HepG2 (cell line): ENCODE measurements around the gene FAM234A. TPM values are rescaled to one million over a fixed set of nuclear protein-coding genes. Genes with fewer than 3 reads are reported as not detected.

Experiments
- AKAP8 ChIP-seq: sonication (generic); formaldehyde crosslinking; IDR thresholded peaks from 2 replicates; pipeline ENCODE4 v1.5.1; 2020; ENCODE audit warnings: mild to moderate bottlenecking, missing genetic modification reagents
- CHCHD3 ChIP-seq: sonication (generic); formaldehyde crosslinking; IDR thresholded peaks from 2 replicates; pipeline ENCODE4 v1.8.0; 2022; ENCODE audit warnings: mild to moderate bottlenecking, missing genetic modification reagents, moderate library complexity
- DNMT1 ChIP-seq: sonication (generic); formaldehyde crosslinking; IDR thresholded peaks from 2 replicates; pipeline ENCODE4 v1.5.1; 2020; ENCODE audit warnings: mild to moderate bottlenecking, missing genetic modification reagents
- HOXA7 ChIP-seq: sonication (generic); formaldehyde crosslinking; IDR thresholded peaks from 2 replicates; pipeline ENCODE4 v1.8.1; 2022; ENCODE audit warnings: mild to moderate bottlenecking, missing genetic modification reagents, moderate library complexity
- IKZF5 ChIP-seq: IDR thresholded peaks from 2 replicates; pipeline ENCODE4 v1.6.1; 2018; ENCODE audit warnings: missing genetic modification reagents, mild to moderate bottlenecking, missing compliant biosample characterization
- MTA3 ChIP-seq: sonication (generic); formaldehyde crosslinking; IDR thresholded peaks from 2 replicates; pipeline ENCODE4 v1.4.0; 2020; ENCODE audit warnings: missing genetic modification reagents
- NFAT5 ChIP-seq: sonication (generic); formaldehyde crosslinking; IDR thresholded peaks from 2 replicates; pipeline ENCODE4 v1.4.0; 2020; ENCODE audit warnings: missing genetic modification reagents
- PRDM4 ChIP-seq: sonication (generic); formaldehyde crosslinking; IDR thresholded peaks from 2 replicates; pipeline ENCODE4 v1.9.0; 2021; ENCODE audit warnings: missing genetic modification reagents, borderline replicate concordance
- RNF2 ChIP-seq: fragments of 450-650 bp; conservative IDR thresholded peaks from 2 replicates; pipeline ENCODE4 v1.6.1; 2016; ENCODE audit warnings: low read depth
- SMARCC2 ChIP-seq: fragments of 450-650 bp; IDR thresholded peaks from 2 replicates; pipeline ENCODE4 v1.6.1; 2017; ENCODE audit warnings: antibody characterized with exemption, mild to moderate bottlenecking
- SMYD3 ChIP-seq: sonication (generic); formaldehyde crosslinking; IDR thresholded peaks from 2 replicates; pipeline ENCODE4 v1.8.1; 2023; ENCODE audit warnings: mild to moderate bottlenecking, missing genetic modification reagents
- SRY ChIP-seq: sonication (generic); formaldehyde crosslinking; IDR thresholded peaks from 2 replicates; pipeline ENCODE4 v1.8.0; 2022; ENCODE audit warnings: mild to moderate bottlenecking, missing genetic modification reagents
- TEAD3 ChIP-seq: optimal IDR thresholded peaks from 2 replicates; pipeline ENCODE3; 2016; ENCODE audit warnings: borderline replicate concordance
- ZFP37 ChIP-seq: sonication (generic); formaldehyde crosslinking; IDR thresholded peaks from 2 replicates; pipeline ENCODE4 v1.4.0; 2020; ENCODE audit warnings: missing genetic modification reagents, borderline replicate concordance
- ZKSCAN1 ChIP-seq: fragments of 150-350 bp; IDR thresholded peaks from 2 replicates; pipeline ENCODE4 v1.6.1; 2014; ENCODE audit warnings: low read length
- ZNF230 ChIP-seq: sonication (generic); formaldehyde crosslinking; IDR thresholded peaks from 2 replicates; pipeline ENCODE4 v1.4.0; 2020; ENCODE audit warnings: mild to moderate bottlenecking, missing genetic modification reagents
- ZNF326 ChIP-seq: sonication (generic); formaldehyde crosslinking; IDR thresholded peaks from 2 replicates; pipeline ENCODE4 v1.4.0; 2020; ENCODE audit warnings: missing genetic modification reagents, borderline replicate concordance
- ZNF543 ChIP-seq: sonication (generic); formaldehyde crosslinking; IDR thresholded peaks from 2 replicates; pipeline ENCODE4 v1.4.0; 2020; ENCODE audit warnings: mild to moderate bottlenecking, missing genetic modification reagents
- polyA plus RNA-seq, 8 experiments: library from polyadenylated mRNA; depleted of rRNA in 3 of 8; stranded (reverse) in 7 of 8; unstranded in 1 of 8; fragments of >200 nt; fragmentation: Illumina TruSeq in 4 of 8; extraction: Trizol in 4 of 8; gene quantifications; 2 replicates each; pipeline versions ENCODE4 v1.2.1 to v1.2.3, GENCODE V29; 2011 to 2016; ENCODE audit warnings: low read depth in 4 of 8, missing spikeins in 1 of 8, mixed read lengths in 1 of 8; ENCODE audit not compliant: insufficient read depth in 1 of 8
- total RNA-seq, 5 experiments: library from RNA; depleted of rRNA; stranded (reverse); fragments of >200 nt; fragmentation: Illumina TruSeq; extraction: Trizol; gene quantifications; 2 replicates each; pipeline ENCODE4 v1.2.3, GENCODE V29; 2016; ENCODE audit warnings: low read depth in 1 of 5
- TF ChIP-seq, protein P1 (sequence below): IDR thresholded peaks from 2 replicates; pipeline ENCODE4 v1.6.1; 2012; ENCODE audit warnings: low read depth, low read length, improper control_type of control experiment

FAM234A gene
- total and polyA plus RNA-seq, 2 of the 13 experiments (the other 11 are each of a cell fraction or from before 2014, with no cell fraction given), result 29.2 to 34.4 TPM

DNA sequence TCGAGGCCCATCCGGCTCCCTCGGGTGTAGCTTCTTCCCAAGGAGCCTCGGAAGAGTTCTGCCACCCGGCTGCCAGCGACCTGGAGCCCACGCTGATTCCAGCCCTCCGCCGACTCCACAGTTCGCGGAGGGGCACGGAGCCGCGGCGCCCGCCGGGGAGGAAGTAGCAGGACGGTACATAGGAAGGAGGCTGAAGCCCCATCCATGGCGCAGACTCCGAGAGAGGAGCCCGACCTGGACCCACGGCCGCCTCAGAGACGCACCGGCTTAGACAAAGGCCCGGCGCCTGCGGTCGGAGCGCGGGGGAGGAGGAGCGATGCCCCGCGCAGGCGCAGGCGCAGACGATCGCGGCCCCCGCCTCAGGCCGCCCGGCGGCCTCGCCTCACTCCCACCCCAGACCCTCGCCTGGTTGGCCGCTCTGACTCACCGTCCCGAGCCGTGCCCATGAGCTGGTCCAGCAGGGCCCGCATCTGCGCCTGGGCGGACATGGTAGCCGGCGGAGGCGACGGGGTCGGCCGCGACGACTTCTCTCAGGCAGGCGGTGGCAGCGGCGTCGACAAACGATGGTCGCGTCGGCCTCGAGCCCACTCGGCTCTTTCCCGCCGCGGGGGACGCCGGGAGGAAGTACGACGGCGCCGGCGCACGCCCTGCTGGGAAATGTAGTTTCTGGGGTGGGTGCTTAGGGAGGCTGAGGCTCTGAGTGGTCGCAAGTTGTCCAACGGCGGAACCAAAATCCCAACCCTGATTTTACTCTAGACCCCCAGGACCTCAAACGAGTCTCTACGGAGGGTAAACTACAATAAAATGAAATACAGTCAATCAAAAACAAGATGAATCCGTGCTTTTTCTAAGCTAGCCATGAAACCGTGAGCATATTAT lies 5.5 kb upstream of the FAM234A start, which contains the start of gene LUC7L (continued):
- peak; percentile 93 for TF ChIP-seq NFAT5
- no peak for TF ChIP-seq HOXA7
- TF ChIP-seq, protein P1, sequence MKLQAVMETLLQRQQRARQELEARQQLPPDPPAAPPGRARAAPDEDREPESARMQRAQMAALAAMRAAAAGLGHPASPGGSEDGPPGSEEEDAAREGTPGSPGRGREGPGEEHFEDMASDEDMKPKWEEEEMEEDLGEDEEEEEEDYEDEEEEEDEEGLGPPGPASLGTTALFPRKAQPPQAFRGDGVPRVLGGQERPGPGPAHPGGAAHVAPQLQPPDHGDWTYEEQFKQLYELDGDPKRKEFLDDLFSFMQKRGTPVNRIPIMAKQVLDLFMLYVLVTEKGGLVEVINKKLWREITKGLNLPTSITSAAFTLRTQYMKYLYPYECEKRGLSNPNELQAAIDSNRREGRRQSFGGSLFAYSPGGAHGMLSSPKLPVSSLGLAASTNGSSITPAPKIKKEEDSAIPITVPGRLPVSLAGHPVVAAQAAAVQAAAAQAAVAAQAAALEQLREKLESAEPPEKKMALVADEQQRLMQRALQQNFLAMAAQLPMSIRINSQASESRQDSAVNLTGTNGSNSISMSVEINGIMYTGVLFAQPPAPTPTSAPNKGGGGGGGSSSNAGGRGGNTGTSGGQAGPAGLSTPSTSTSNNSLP, result no peak
- TF ChIP-seq ZNF230 (CRISPR knock-in tag), result peak; percentile 93
- peak; percentile 75; the same call in 1 of the 2 replicates for TF ChIP-seq DNMT1
- TF ChIP-seq CHCHD3 (CRISPR knock-in tag), result peak; percentile 80; the same call in 1 of the 2 replicates
- peak; percentile 94 for TF ChIP-seq ZNF543
- peak; percentile 87; the same call in 1 of the 2 replicates for TF ChIP-seq AKAP8 (CRISPR knock-in tag)
- TF ChIP-seq ZFP37 (CRISPR knock-in tag), result peak; percentile 92
- TF ChIP-seq RNF2, result peak; percentile 99
- peak; percentile 94 for TF ChIP-seq PRDM4
- peak; percentile 83 for TF ChIP-seq IKZF5
- TF ChIP-seq SMARCC2, result no peak
- peak; percentile 99 for TF ChIP-seq SMYD3 (CRISPR knock-in tag)
- TF ChIP-seq SRY (CRISPR knock-in tag), result peak; percentile 98
- no peak for TF ChIP-seq ZNF326 (CRISPR knock-in tag)
- peak; percentile 86 for TF ChIP-seq TEAD3
- TF ChIP-seq ZKSCAN1, result no peak
- TF ChIP-seq MTA3, result 0 out of 2 replicates have a peak, but pooled peaks have one; percentile 67
